Right renal cortex interstitium (tissue), 3 donors: Measurements from ENCODE around the gene APOC4. TPM values are rescaled to one million over a fixed set of nuclear protein-coding genes. Genes with fewer than 3 reads are reported as not detected.
"Not testable (repeated sequence)": the region's sequence is repeated elsewhere in the genome, so short reads cannot be mapped to it uniquely, and the experiment has no call there.

Experiments
- DNase-seq, 3 donors: peaks; one replicate each; pipeline ENCODE4 v3.0.0-alpha.2; 2013; ENCODE audit warnings: low read depth in 3 of 3, low spot score in 2 of 3
- polyA plus RNA-seq, 3 donors: library from polyadenylated mRNA; unstranded; fragments of 120-200 nt; gene quantifications; one replicate each; pipeline ENCODE4 v1.2.1, GENCODE V29; 2013; ENCODE audit not compliant: insufficient read length in 3 of 3

Gene APOC4, protein sequence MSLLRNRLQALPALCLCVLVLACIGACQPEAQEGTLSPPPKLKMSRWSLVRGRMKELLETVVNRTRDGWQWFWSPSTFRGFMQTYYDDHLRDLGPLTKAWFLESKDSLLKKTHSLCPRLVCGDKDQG
- not detected for polyA plus RNA-seq

DNA sequence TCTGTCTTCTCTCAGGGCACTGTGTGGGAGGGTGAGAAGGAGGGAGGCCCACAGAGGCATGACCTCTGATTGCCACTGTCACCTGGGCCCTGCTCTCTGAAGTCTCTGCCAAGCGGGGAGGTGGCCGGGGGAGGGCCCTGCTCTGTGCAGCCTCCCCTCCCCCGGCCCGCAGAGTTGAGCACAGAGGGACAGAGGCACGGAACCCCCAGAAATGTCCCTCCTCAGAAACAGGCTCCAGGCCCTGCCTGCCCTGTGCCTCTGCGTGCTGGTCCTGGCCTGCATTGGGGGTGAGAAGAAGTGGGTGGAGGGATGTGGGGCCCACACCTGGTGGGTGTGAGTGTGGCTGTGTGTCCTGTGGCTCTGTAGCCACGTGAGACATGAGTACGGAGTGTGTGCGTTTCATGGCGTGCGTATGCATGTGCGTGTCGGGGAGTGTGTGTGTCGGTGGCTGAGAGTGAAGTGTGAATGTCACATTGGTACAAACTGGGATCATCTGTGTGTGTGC lies at the start of gene APOC4:
TSS of gene APOC4 (plus strand) at position 171 of the 505 bp plus-strand sequence. CDS start at position 212, 41 bp downstream.
- no peak for DNase-seq

DNA sequence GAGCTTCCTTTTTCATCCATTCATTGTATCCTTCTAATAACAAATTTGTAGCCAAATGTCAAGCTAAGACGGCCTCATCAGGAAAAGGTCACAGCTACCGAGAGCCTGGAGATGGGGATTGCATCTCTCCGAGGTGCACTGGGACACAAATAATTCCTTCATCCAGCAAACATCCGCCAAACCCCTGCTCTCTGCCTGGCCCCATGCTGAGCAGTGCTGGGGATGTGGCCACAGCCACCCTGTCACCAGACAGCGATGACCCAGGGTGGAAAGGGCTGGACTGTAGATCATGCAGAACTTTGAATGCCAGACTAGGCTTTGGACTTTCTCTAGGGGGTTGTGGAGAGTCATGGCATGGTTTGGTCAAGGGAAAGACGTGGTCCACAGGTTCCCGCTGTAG lies 49.1 kb upstream of the APOC4 start:
- no peak for DNase-seq

DNA sequence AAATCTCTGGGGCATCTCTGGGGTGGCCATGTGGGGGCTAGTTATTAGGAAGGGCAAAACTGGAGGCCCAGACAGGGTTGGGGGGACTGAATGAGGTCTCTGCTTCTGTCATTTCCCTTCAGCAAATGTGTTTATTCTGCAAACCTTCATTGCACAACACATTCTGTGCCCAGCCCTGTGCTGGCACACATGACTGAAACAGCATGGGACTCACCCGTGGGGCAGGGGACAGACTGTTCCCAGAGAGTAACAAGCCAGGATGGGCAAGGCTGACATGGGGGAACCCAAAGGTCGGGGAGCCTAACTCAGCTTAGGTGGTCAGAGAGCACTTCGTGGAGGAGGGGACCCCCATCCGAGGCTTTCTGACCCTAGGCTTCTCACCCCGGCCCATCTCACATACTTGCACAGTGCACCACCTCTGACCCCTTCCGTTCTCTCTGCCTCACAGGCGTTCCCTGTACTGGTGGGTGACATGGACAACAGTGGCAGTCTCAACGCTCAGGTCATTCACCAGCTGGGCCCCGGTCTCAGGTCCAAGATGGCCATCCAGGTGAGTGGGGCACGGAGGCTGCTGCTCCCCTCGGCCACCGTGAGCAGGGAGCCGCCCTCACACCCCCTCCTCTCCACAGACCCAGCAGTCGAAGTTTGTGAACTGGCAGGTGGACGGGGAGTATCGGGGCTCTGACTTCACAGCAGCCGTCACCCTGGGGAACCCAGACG lies 48.5 kb upstream of the APOC4 start:
- no peak for DNase-seq

DNA sequence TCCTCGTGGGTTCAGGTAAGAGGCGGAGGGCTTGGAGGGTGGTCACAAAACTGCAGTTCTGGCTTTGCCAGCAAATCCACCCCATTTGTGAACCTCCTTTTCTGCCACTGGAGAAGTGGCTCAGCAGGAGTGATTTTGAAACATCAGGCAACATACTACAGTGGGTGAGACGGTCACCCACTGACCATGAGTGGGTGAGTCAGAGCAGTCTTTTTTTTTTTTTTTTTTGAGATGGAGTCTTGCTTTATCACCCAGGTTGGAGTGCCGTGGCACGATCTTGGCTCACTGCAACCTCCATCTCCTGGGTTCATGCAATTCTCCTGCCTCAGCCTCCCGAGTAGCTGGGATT lies 48.0 kb upstream of the APOC4 start:
- no peak for DNase-seq

DNA sequence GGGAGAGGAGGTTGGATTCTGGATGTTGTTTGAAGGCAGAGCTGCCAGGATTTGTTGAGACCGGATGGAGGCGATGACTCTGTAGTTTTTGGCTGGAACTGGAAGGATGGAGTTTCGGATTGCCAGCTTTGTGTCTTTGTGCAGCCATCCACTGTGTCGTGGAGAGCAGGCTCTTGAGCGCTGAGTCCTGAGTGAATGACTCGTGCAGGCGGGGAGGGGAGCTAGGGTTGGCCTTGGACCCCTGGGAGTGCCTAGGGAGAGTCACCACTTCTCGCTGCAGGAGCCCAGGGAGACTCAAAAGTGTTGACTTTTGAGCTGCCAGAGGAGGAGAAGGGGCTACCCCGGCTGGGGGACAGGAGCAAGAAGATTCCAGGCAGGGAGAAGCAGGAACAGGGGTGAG lies 47.1 kb upstream of the APOC4 start:
- no peak for DNase-seq

DNA sequence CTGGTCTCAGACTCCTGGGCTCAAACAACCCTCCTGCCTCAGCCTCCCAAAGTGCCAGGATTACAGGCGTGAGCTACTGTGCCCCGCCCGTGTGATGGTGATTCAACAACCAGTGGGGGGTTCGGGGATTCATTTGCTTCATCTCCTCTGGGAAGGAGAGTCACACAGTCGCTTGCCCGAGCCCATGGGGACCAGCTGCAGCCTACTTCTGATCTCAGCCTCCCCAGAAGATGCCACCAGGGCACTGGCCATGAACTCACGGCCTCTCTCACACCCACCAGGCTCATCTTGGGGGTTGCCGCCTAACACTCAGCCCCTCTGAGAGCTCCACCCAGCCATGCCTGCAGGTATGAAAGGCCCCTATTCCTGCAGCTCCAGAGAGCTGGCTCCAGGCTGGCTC lies 44.2 kb upstream of the APOC4 start:
- DNase-seq, result no peak

DNA sequence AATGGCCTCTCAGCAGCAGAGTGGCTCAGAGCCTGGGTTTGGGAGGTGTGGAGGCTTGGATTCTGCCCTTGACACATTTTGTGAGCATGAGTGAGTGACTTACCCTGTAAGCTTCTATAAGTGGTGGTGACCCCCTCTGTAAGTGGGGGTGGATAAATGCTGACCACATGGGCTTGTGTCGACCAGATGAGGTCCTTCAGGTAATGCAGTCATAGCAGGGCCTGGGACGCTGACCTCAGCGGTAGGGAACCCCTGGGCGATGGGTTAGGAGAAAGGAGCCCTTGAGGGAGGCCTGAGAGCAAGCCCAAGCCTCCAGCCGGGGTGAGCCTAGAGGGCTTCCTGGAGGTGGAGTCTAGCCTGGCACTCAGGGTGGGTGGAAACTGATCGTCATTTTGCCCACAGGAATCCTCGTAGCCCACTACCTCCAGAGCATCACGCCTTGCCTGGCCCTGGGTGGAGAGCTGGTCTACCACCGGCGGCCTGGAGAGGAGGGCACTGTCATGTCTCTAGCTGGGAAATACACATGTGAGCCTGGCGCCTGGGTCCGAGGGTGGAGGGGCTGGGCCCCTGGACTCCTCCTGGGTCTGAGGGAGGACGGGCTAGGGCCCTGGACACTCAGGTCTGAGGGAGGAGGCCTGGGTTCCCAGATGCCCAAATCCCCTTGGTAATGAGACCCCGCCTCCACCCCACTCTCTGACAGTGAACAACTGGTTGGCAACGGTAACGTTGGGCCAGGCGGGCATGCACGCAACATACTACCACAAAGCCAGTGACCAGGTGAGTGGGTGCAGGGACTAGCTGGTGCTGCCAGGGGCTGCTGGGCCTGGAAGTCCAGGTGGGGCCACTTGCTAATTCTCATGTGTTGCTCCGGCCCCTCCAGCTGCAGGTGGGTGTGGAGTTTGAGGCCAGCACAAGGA lies 41.5 kb upstream of the APOC4 start:
- DNase-seq, result no peak

DNA sequence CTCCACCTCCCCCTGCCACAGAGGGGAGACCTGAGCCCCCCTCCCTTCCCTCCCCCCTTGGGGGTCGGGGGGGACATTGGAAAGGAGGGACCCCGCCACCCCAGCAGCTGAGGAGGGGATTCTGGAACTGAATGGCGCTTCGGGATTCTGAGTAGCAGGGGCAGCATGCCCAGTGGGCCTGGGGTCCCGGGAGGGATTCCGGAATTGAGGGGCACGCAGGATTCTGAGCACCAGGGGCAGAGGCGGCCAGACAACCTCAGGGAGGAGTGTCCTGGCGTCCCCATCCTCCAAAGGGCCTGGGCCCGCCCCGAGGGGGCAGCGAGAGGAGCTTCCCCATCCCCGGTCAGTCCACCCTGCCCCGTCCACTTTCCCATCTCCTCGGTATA lies 38.8 kb upstream of the APOC4 start:
- DNase-seq, result no peak

DNA sequence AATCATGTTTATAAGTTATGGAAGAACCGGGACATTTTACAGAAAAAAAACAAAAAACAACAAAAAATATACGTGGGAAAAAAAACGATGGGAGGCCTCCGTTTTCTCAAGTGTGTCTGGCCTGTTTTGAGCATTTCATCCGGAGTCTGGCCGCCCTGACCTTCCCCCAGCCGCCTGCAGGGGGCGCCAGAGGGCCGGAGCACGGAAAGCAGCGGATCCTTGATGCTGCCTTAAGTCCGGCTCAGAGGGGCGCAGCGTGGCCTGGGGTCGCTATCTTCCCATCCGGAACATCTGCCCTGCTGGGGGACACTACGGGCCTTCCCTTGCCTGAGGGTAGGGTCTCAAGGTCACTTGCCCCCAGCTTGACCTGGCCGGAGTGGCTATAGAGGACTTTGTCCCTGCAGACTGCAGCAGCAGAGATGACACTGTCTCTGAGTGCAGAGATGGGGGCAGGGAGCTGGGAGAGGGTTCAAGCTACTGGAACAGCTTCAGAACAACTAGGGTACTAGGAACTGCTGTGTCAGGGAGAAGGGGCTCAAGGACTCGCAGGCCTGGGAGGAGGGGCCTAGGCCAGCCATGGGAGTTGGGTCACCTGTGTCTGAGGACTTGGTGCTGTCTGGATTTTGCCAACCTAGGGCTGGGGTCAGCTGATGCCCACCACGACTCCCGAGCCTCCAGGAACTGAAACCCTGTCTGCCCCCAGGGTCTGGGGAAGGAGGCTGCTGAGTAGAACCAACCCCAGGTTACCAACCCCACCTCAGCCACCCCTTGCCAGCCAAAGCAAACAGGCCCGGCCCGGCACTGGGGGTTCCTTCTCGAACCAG lies 38.2 kb upstream of the APOC4 start:
- DNase-seq, result no peak

DNA sequence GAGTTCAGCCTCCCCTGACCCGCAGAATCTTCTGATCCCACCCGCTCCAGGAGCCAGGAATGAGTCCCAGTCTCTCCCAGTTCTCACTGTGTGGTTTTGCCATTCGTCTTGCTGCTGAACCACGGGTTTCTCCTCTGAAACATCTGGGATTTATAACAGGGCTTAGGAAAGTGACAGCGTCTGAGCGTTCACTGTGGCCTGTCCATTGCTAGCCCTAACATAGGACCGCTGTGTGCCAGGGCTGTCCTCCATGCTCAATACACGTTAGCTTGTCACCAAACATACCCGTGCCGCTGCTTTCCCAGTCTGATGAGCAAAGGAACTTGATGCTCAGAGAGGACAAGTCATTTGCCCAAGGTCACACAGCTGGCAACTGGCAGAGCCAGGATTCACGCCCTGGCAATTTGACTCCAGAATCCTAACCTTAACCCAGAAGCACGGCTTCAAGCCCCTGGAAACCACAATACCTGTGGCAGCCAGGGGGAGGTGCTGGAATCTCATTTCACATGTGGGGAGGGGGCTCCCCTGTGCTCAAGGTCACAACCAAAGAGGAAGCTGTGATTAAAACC lies 37.5 kb upstream of the APOC4 start:
- no peak for DNase-seq

DNA sequence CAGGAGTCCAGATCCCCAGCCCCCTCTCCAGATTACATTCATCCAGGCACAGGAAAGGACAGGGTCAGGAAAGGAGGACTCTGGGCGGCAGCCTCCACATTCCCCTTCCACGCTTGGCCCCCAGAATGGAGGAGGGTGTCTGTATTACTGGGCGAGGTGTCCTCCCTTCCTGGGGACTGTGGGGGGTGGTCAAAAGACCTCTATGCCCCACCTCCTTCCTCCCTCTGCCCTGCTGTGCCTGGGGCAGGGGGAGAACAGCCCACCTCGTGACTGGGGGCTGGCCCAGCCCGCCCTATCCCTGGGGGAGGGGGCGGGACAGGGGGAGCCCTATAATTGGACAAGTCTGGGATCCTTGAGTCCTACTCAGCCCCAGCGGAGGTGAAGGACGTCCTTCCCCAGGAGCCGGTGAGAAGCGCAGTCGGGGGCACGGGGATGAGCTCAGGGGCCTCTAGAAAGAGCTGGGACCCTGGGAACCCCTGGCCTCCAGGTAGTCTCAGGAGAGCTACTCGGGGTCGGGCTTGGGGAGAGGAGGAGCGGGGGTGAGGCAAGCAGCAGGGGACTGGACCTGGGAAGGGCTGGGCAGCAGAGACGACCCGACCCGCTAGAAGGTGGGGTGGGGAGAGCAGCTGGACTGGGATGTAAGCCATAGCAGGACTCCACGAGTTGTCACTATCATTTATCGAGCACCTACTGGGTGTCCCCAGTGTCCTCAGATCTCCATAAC lies 36.4 kb upstream of the APOC4 start, which contains the start of gene APOE:
TSS of gene APOE (plus strand) at position 360 of the 724 bp plus-strand sequence. CDS start 829 bp downstream, outside the sequence.
- no peak for DNase-seq

DNA sequence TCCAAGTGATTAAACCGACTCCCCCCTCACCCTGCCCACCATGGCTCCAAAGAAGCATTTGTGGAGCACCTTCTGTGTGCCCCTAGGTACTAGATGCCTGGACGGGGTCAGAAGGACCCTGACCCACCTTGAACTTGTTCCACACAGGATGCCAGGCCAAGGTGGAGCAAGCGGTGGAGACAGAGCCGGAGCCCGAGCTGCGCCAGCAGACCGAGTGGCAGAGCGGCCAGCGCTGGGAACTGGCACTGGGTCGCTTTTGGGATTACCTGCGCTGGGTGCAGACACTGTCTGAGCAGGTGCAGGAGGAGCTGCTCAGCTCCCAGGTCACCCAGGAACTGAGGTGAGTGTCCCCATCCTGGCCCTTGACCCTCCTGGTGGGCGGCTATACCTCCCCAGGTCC lies 34.4 kb upstream of the APOC4 start:
- DNase-seq, result no peak

DNA sequence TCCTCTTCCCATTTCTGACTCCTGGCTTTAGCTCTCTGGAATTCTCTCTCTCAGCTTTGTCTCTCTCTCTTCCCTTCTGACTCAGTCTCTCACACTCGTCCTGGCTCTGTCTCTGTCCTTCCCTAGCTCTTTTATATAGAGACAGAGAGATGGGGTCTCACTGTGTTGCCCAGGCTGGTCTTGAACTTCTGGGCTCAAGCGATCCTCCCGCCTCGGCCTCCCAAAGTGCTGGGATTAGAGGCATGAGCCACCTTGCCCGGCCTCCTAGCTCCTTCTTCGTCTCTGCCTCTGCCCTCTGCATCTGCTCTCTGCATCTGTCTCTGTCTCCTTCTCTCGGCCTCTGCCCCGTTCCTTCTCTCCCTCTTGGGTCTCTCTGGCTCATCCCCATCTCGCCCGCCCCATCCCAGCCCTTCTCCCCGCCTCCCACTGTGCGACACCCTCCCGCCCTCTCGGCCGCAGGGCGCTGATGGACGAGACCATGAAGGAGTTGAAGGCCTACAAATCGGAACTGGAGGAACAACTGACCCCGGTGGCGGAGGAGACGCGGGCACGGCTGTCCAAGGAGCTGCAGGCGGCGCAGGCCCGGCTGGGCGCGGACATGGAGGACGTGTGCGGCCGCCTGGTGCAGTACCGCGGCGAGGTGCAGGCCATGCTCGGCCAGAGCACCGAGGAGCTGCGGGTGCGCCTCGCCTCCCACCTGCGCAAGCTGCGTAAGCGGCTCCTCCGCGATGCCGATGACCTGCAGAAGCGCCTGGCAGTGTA lies 33.8 kb upstream of the APOC4 start:
- no peak for DNase-seq

DNA sequence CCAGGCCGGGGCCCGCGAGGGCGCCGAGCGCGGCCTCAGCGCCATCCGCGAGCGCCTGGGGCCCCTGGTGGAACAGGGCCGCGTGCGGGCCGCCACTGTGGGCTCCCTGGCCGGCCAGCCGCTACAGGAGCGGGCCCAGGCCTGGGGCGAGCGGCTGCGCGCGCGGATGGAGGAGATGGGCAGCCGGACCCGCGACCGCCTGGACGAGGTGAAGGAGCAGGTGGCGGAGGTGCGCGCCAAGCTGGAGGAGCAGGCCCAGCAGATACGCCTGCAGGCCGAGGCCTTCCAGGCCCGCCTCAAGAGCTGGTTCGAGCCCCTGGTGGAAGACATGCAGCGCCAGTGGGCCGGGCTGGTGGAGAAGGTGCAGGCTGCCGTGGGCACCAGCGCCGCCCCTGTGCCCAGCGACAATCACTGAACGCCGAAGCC lies 33.2 kb upstream of the APOC4 start:
- DNase-seq, result no peak

DNA sequence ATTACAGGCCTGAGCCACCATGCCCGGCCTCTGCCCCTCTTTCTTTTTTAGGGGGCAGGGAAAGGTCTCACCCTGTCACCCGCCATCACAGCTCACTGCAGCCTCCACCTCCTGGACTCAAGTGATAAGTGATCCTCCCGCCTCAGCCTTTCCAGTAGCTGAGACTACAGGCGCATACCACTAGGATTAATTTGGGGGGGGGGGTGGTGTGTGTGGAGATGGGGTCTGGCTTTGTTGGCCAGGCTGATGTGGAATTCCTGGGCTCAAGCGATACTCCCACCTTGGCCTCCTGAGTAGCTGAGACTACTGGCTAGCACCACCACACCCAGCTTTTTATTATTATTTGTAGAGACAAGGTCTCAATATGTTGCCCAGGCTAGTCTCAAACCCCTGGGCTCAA lies 32.3 kb upstream of the APOC4 start:
- no peak for DNase-seq

DNA sequence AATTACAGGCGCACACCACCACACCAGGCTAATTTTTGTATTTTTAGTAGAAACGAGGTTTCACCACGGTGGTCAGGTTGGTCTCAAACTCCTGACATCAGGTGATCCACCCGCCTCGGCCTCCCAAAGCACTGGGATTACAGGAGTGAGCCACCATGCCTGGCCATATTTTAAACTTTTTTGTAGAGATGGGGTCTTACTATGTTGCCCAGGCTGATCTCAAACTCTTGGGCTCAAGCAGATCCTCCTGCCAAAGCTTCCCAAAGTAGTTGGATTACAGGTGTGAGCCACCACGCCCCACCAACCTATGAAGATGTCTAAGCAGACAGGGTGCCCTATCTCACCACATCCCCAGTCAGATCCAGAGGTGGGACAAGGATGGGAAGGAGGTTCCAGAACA lies 30.1 kb upstream of the APOC4 start:
- DNase-seq, result not testable (repeated sequence)

DNA sequence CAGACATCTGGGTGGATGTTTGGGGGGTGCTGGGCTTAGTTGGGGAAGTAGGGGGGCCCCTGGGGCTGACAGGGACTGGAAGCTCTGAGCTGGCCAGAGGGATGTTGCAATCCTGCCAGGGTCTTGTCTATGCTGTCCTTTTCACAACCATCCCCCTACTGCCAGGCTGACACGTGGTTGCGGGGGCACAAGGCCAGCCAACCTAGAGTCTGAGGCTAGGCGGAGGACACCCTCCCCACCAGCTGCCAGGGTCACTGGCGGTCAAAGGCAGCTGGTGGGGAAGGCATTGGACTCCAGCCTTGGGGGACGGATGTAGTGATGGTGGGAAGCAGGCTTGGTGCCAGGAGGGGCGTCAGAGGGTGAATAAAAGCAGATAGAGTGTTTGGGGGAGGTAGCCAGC lies 29.2 kb upstream of the APOC4 start:
- no peak for DNase-seq

DNA sequence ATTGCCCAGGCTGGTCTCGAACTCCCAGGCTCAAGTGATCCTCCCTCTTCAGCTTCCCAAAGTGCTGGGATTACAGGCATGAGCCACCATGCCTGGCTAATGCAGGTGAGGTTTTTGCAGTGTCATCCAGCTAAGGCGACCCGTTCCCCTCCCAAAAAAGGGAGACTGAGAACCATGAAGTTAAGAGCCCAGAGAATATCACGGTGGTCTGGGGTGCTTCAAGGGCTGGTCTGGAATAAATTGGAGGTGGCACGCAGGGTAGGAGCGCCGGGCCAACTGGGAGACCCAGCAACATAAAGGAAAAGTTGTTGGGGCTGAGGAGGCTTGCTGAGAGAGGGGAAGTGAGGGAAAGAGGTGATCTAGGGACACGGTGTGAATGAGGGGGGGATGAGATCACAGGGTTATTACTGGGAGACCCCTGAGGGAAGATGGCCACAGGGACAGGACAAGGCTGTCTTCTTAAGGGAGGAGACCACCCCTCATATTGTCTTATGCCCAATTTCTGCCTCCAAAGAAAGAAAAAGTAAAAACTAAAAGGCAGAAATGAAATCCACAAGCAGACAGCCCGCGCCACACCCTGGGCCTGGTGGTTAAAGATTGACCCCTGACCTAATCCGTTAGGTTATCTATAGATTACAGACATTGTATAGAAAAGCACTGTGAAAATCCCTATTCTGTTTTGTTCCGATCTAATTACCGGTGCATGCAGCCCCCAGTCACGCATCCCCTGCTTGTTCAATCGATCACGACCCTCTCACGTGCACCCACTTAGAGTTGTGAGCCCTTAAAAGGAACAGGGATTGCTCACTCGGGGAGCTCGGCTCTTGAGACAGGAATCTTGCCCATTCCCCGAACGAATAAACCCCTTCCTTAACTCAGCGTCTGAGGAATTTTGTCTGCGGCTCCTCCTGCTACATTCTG lies 28.3 kb upstream of the APOC4 start:
- DNase-seq, result not testable (repeated sequence)
